OCI-M2 (cell line): ENCODE results near the gene PER1.

Source experiments
- DNase-seq: peaks from one replicate; lab custom pipeline; 2025; ENCODE audit not compliant: unreplicated experiment; lab: John Stamatoyannopoulos, UW

The PER1 gene

DNA sequence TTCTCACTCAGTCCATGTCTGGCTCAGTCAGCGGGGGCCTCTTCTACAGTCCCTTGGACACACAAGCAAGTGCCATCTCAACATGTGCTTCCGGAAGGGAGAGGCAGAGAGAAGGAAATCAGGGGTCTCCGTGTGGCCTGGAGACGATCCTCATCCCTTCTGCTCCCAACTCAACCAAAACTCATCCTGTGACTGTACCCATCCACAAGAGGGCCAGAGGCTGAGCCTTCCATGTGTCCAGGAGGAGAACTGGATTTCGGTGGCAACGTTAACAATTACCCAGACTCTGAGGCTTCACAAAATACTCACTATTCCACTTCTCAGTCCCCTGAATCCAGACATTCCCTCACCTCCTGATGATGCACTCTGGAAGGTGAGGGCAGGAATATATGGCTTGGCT, 56.8 kb downstream of the PER1 start:
- no peak for DNase-seq

DNA sequence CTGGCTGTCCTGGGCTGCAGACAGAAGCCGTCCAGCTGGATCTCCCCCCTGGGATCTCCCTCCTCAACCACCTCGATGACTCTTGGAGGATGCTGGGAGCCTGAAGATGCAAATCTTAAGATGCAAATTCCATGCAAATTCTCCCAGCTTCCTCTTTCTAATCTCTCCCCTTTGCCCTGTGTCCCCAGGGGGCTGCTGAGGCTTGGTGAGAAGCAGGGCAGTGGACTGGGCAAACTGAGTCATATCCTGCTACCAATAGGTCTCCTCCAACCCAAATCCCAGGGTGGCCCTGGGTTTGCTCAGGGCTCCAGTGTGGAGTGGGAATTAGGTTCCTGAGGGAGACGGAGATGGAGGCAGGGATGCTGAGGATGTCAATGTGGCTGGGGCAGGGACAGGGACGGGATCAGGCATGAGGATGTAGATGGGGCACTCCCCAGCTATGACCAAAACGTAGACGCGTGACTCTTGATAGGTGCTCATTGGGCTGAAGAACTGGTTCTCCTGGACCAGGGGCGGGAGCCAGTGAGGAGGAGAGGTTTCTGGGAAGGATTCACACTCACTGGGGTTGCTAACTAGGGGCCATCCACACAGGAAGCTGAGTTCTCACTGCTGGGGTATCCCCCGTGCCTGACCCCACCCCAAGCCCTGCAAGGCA, 61.0 kb downstream of the PER1 start:
- DNase-seq, result no peak
